H1 (cell line): ENCODE results near the gene TRPV6. TPM values are rescaled to one million over a fixed set of nuclear protein-coding genes. Genes with fewer than 3 reads are reported as not detected.

Experiments used
- CTCF ChIA-PET: fragments of 300-600 bp; sonication (Branson Sonifier 250); formaldehyde crosslinking; loops from one replicate; lab custom pipeline; 2021; ENCODE audit not compliant: partially characterized antibody; lab: Charles Lee
- POLR2A ChIA-PET: fragments of 300-600 bp; sonication (Branson Sonifier 250); formaldehyde crosslinking; loops from one replicate; lab custom pipeline; 2021; ENCODE audit warnings: inconsistent platforms; ENCODE audit not compliant: partially characterized antibody; lab: Charles Lee
- DNase-seq, 2 experiments: peaks; one replicate each; pipeline versions ENCODE4 v3.0.0 to v3.0.0-alpha.2; 2010 to 2022; ENCODE audit warnings: low spot score in 2 of 2, low read depth in 1 of 2, mixed read lengths in 1 of 2
- FAIRE-seq: peaks from 2 replicates; lab custom pipeline; 2011; peaks lifted over from hg19 to GRCh38; lab: Jason Lieb, UNC
- H2AFZ ChIP-seq: 2 replicates; pipeline ENCODE4 v1.8.1; 2012; ENCODE audit warnings: low read length, inconsistent platforms
- H2AK5ac ChIP-seq: 2 replicates; pipeline ENCODE4 v1.6.1; 2013; ENCODE audit warnings: low read depth, low read length
- H2BK120ac ChIP-seq: replicated peaks from 2 replicates; pipeline ENCODE3; 2013; ENCODE audit warnings: low read depth, low read length, inconsistent platforms
- H2BK12ac ChIP-seq: 2 replicates; pipeline ENCODE4 v1.6.1; 2013; ENCODE audit warnings: low read depth, low read length
- H2BK15ac ChIP-seq: 2 replicates; pipeline ENCODE4 v1.6.1; 2013; ENCODE audit warnings: low read length
- H2BK20ac ChIP-seq: 2 replicates; pipeline ENCODE4 v1.6.1; 2013; ENCODE audit warnings: low read length
- H2BK5ac ChIP-seq: 2 replicates; pipeline ENCODE4 v1.6.1; 2013; ENCODE audit warnings: low read depth, low read length
- H3K14ac ChIP-seq: 2 replicates; pipeline ENCODE4 v1.6.1; 2013; ENCODE audit warnings: inconsistent platforms; ENCODE audit not compliant: insufficient read length
- H3K18ac ChIP-seq: 2 replicates; pipeline ENCODE4 v1.6.1; 2013; ENCODE audit warnings: low read length; ENCODE audit errors: extremely low read depth
- H3K23ac ChIP-seq: 2 replicates; pipeline ENCODE4 v1.6.1; 2013; ENCODE audit warnings: inconsistent platforms; ENCODE audit not compliant: insufficient read length
- H3K23me2 ChIP-seq: 2 replicates; pipeline ENCODE4 v1.6.1; 2013; ENCODE audit warnings: low read depth, low read length
- H3K27ac ChIP-seq: 2 replicates; pipeline ENCODE4 v1.6.1; 2011; ENCODE audit warnings: low read depth, low read length, inconsistent platforms
- H3K27me3 ChIP-seq, 4 experiments: replicated peaks in 1 of 4; 1 replicate in 1 of 4; 2 replicates in 3 of 4; pipeline versions ENCODE4 v1.6.1 to v1.8.1; 2011 to 2013; ENCODE audit warnings: low read length in 3 of 4, mild to moderate bottlenecking in 3 of 4, inconsistent platforms in 2 of 4, mixed read lengths in 2 of 4, moderate library complexity in 1 of 4; ENCODE audit not compliant: control insufficient read depth in 3 of 4, insufficient read depth in 3 of 4; ENCODE audit errors: extremely low read depth in 1 of 4
- H3K36me3 ChIP-seq, 4 experiments: 2 replicates each; pipeline versions ENCODE4 v1.6.1 to v1.8.1; 2011 to 2013; ENCODE audit warnings: mild to moderate bottlenecking in 4 of 4, low read length in 3 of 4, moderate library complexity in 2 of 4, control low read depth in 1 of 4, inconsistent platforms in 1 of 4; ENCODE audit not compliant: insufficient read depth in 4 of 4, control insufficient read depth in 2 of 4
- H3K4ac ChIP-seq: replicated peaks from 2 replicates; pipeline ENCODE3; 2013; ENCODE audit warnings: low read length, low read depth, mixed read lengths, inconsistent platforms; ENCODE audit not compliant: insufficient read length
- H3K4me1 ChIP-seq, 4 experiments: replicated peaks in 1 of 4; 1 replicate in 1 of 4; 2 replicates in 3 of 4; pipeline versions ENCODE4 v1.6.1 to v1.8.1; 2011 to 2013; ENCODE audit warnings: low read length in 3 of 4, inconsistent platforms in 2 of 4, mixed read lengths in 1 of 4; ENCODE audit not compliant: insufficient read depth in 4 of 4, control insufficient read depth in 3 of 4
- H3K4me2 ChIP-seq, 2 experiments: 2 replicates each; pipeline versions ENCODE4 v1.6.1 to v1.8.1; 2011 to 2013; ENCODE audit warnings: low read depth in 2 of 2, low read length in 2 of 2, control low read depth in 1 of 2, inconsistent platforms in 1 of 2, mild to moderate bottlenecking in 1 of 2; ENCODE audit not compliant: insufficient read depth in 1 of 2
- H3K4me3 ChIP-seq, 4 experiments: fragments of 200-600, 300-600 bp in 1 of 4; sonication (generic), shearing (Covaris generic), sonication (Bioruptor Twin) in 1 of 4; 2 replicates each; pipeline versions ENCODE4 v1.5.1 to v1.8.1; 2011 to 2016; ENCODE audit warnings: low read length in 4 of 4, low read depth in 3 of 4, control low read depth in 2 of 4, inconsistent platforms in 2 of 4, mild to moderate bottlenecking in 2 of 4, mixed read lengths in 1 of 4, moderate library complexity in 1 of 4; ENCODE audit not compliant: insufficient read depth in 2 of 4; ENCODE audit errors: extremely low read depth in 1 of 4
- H3K56ac ChIP-seq: replicated peaks from 2 replicates; pipeline ENCODE3; 2013; ENCODE audit warnings: low read depth, mild to moderate bottlenecking, mixed read lengths, low read length, inconsistent platforms; ENCODE audit not compliant: insufficient read length
- H3K79me1 ChIP-seq: 2 replicates; pipeline ENCODE4 v1.6.1; 2013; ENCODE audit warnings: low read depth, low read length, control low read depth
- H3K79me2 ChIP-seq, 2 experiments: 2 replicates each; pipeline versions ENCODE4 v1.6.1 to v1.8.1; 2012 to 2013; ENCODE audit warnings: low read length in 2 of 2, mild to moderate bottlenecking in 2 of 2, inconsistent platforms in 1 of 2; ENCODE audit not compliant: insufficient read depth in 2 of 2, control insufficient read depth in 1 of 2
- H3K9ac ChIP-seq, 4 experiments: replicated peaks in 1 of 4; 1 replicate in 1 of 4; 2 replicates in 3 of 4; pipeline versions ENCODE4 v1.6.1 to v1.8.1; 2011 to 2013; ENCODE audit warnings: low read depth in 3 of 4, low read length in 3 of 4, control low read depth in 2 of 4, mild to moderate bottlenecking in 2 of 4, moderate library complexity in 2 of 4, inconsistent platforms in 1 of 4; ENCODE audit errors: extremely low read depth in 1 of 4
- H3K9me3 ChIP-seq, 2 experiments: 2 replicates each; pipeline versions ENCODE4 v1.6.1 to v1.8.1; 2012 to 2013; ENCODE audit warnings: mild to moderate bottlenecking in 2 of 2, moderate library complexity in 2 of 2, control low read depth in 1 of 2, inconsistent platforms in 1 of 2, low read depth in 1 of 2, low read length in 1 of 2, mixed read lengths in 1 of 2; ENCODE audit not compliant: insufficient read depth in 2 of 2
- H4K20me1 ChIP-seq, 2 experiments: replicated peaks in 1 of 2; 2 replicates each; pipeline versions ENCODE3 to v1.8.1; 2011 to 2013; ENCODE audit warnings: inconsistent platforms in 2 of 2, low read length in 2 of 2, mild to moderate bottlenecking in 1 of 2; ENCODE audit not compliant: insufficient read depth in 2 of 2, control insufficient read depth in 1 of 2
- H4K5ac ChIP-seq: 2 replicates; pipeline ENCODE4 v1.6.1; 2013; ENCODE audit warnings: low read length, low read depth, mixed read lengths, inconsistent platforms; ENCODE audit not compliant: insufficient read length
- H4K8ac ChIP-seq: 2 replicates; pipeline ENCODE4 v1.8.0; 2013; ENCODE audit warnings: mild to moderate bottlenecking, moderate library complexity, low read length, inconsistent platforms; ENCODE audit not compliant: insufficient read depth; ENCODE audit errors: extremely low read depth
- H4K91ac ChIP-seq: replicated peaks from 2 replicates; pipeline ENCODE3; 2013; ENCODE audit warnings: low read length, mixed read lengths, inconsistent platforms; ENCODE audit not compliant: insufficient read length
- CTCF ChIP-seq, 3 experiments: IDR thresholded peaks; 1 replicate in 2 of 3; 2 replicates in 1 of 3; pipeline versions ENCODE4 v1.5.1 to v1.6.1; 2011; ENCODE audit warnings: low read length in 3 of 3, mild to moderate bottlenecking in 3 of 3, inconsistent platforms in 2 of 3, low read depth in 1 of 3, moderate library complexity in 1 of 3; ENCODE audit not compliant: insufficient read depth in 1 of 3; ENCODE audit errors: control extremely low read depth in 1 of 3
- GTF2F1 ChIP-seq: IDR thresholded peaks from 2 replicates; pipeline ENCODE4 v1.6.1; 2012; ENCODE audit warnings: low read depth, low read length, improper control_type of control experiment, borderline replicate concordance
- RAD21 ChIP-seq, 2 experiments: IDR thresholded peaks in 1 of 2; conservative IDR thresholded peaks in 1 of 2; 2 replicates each; pipeline ENCODE4 v1.6.1; 2011; ENCODE audit warnings: low read depth in 2 of 2, low read length in 2 of 2, improper control_type of control experiment in 1 of 2, inconsistent platforms in 1 of 2, mild to moderate bottlenecking in 1 of 2, moderate library complexity in 1 of 2
- SP1 ChIP-seq: IDR thresholded peaks from 2 replicates; pipeline ENCODE4 v1.6.1; 2011; ENCODE audit warnings: low read depth, low read length
- TAF7 ChIP-seq: optimal IDR thresholded peaks from 2 replicates; pipeline ENCODE3; 2011; ENCODE audit warnings: low read depth, mild to moderate bottlenecking, inconsistent platforms, low read length, moderate library complexity, borderline replicate concordance
- YY1 ChIP-seq: IDR thresholded peaks from 2 replicates; pipeline ENCODE4 v1.6.1; 2011; ENCODE audit warnings: low read depth, mild to moderate bottlenecking, low read length
- WGBS, 2 experiments: shearing (Covaris generic) in 1 of 2; methylation state at CpG; one replicate each; pipeline versions ENCODE4 v1.1.6 to v1.1.7; 2013 to 2015; ENCODE audit warnings: low lambda C conversion rate in 2 of 2, mixed read lengths in 2 of 2, inconsistent platforms in 1 of 2, low coverage in 1 of 2, missing lambda C conversion rate in 1 of 2; ENCODE audit not compliant: insufficient replicate concordance in 2 of 2, insufficient coverage in 1 of 2, insufficient read length in 1 of 2; ENCODE audit errors: extremely low coverage in 1 of 2, missing lambda C conversion rate in 1 of 2; 5-methylcytosine and 5-hydroxymethylcytosine counted together
- polyA plus RNA-seq, 7 experiments: library from polyadenylated mRNA; depleted of rRNA in 3 of 7; stranded (reverse) in 5 of 7; unstranded in 2 of 7; fragments of >200 nt in 5 of 7; fragments of 200-250 nt in 2 of 7; gene quantifications; 1 replicate in 5 of 7; 2 replicates in 1 of 7; 4 replicates in 1 of 7; pipeline versions ENCODE4 v1.2.1 to v1.2.3, GENCODE V29; 2011 to 2013; ENCODE audit warnings: missing spikeins in 2 of 7, mixed read lengths in 2 of 7
- total RNA-seq: library from RNA; stranded (reverse); fragmentation: NEBNext Ultra II Directional; extraction: Animal tissue kit (Norgen Biotek cat#: 25700); gene quantifications from 2 replicates; pipeline ENCODE4 v1.2.1, GENCODE V29; 2021

Gene TRPV6
- total and polyA plus RNA-seq, 2 of the 8 experiments (the other 6 are each of a cell fraction or from before 2014, with no cell fraction given): 0.52 to 1.1 TPM

GRCh38 chr7:142880876-142881505, 4.6 kb downstream of the TRPV6 start:
- 0 out of 7 replicates have a peak, but pooled peaks cover 0 to 2% (median 0%) of the 10 kb centered on the region in 4 experiments for H3K27me3 ChIP-seq
- H3K36me3 ChIP-seq: no peaks in the 10 kb centered on the region
- no peak overlapping the region for H4K5ac ChIP-seq
- H2BK12ac ChIP-seq: no peak overlapping the region
- no peak overlapping the region for H3K23ac ChIP-seq
- no peak overlapping the region for H3K4me2 ChIP-seq
- no peak overlapping the region for H3K27ac ChIP-seq
- H2BK15ac ChIP-seq: no peak overlapping the region
- H4K91ac ChIP-seq: no peak overlapping the region
- H2BK20ac ChIP-seq: no peak overlapping the region
- TF ChIP-seq TAF7: no peak
- no peak for TF ChIP-seq GTF2F1
- 0 out of 2 replicates have a peak, but pooled peaks have one; percentile 35 for TF ChIP-seq YY1
- TF ChIP-seq SP1: no peak
- peak; percentile 83 to 96 (median 95) for TF ChIP-seq CTCF (IDR thresholded peaks at IDR 0.05; ENCODE audit: control extremely low read depth in 1 of 3, insufficient read depth in 1 of 3, low read depth in 1 of 3, low read length in 3 of 3)
- peak; percentile 77 to 84 for TF ChIP-seq RAD21 (IDR thresholded peaks at IDR 0.05 in 1 of 2, conservative IDR thresholded peaks at IDR 0.05 in 1 of 2; ENCODE audit: low read depth in 2 of 2, low read length in 2 of 2)
- H3K4me1 ChIP-seq: peaks cover 0 to 8% (median 2%) of the 10 kb centered on the region in 4 experiments; a peak in 2 of 7 replicates
- H3K79me2 ChIP-seq: no peaks in the 10 kb centered on the region
- WGBS, 2 experiments: 40% methylated on average over 8 of the region's 8 CpGs; no CpG with 5 or more reads in 1 of the 2 experiments
- H3K23me2 ChIP-seq: no peaks in the 10 kb centered on the region
- POLR2A ChIA-PET: no interaction called here
- no peak overlapping the region for H3K4ac ChIP-seq
- no peak overlapping the region for H3K9ac ChIP-seq
- no peaks in the 10 kb centered on the region for H4K20me1 ChIP-seq
- no peak overlapping the region for H2BK120ac ChIP-seq
- CTCF ChIA-PET: interaction anchor here (0.6 to 13.9 kb wide), 44 partner anchors 8 to 649 kb away, joined by 3 to 332 read pairs (median 3); partner anchors contain the start of gene TRPV5
- H2AK5ac ChIP-seq: no peak overlapping the region
- FAIRE-seq (peak; percentile 94), DNase-seq (peak; percentile 23 to 78)
- H3K79me1 ChIP-seq: no peaks in the 10 kb centered on the region
- H2BK5ac ChIP-seq: no peak overlapping the region
- no peak overlapping the region for H3K14ac ChIP-seq
- no peaks in the 10 kb centered on the region for H3K9me3 ChIP-seq
- H3K4me3 ChIP-seq: no peak overlapping the region
- H4K8ac ChIP-seq: no peak overlapping the region
- H3K56ac ChIP-seq: no peak overlapping the region
- H3K18ac ChIP-seq: no peak overlapping the region
- H2AFZ ChIP-seq: no peak overlapping the region
